A673 (cell line): Measurements from ENCODE around the gene EDNRA. TPM values are rescaled to one million over a fixed set of nuclear protein-coding genes. Genes with fewer than 3 reads are reported as not detected.
A peak's percentile ranks its signal among the peaks of the same experiment; 100 is the strongest.

Experiments used
- BruUV-seq: library from RNA; stranded (reverse); fragments of 400-500 nt; replicated peaks from 2 replicates; lab custom pipeline; 2021; lab: Mats Ljungman, UMichigan
- CTCF ChIA-PET: fragments of 300-600 bp; sonication (Branson Sonifier 250); formaldehyde crosslinking; loops from one replicate; lab custom pipeline; 2022; ENCODE audit warnings: antibody characterized with exemption; lab: Charles Lee
- POLR2A ChIA-PET: fragments of 300-600 bp; sonication (Branson Sonifier 250); formaldehyde crosslinking; loops from one replicate; lab custom pipeline; 2022; ENCODE audit warnings: antibody characterized with exemption; ENCODE audit not compliant: low non-redundant PET; lab: Charles Lee
- DNase-seq: peaks from one replicate; pipeline ENCODE4 v3.0.0-alpha.2; 2015; ENCODE audit warnings: low spot score
- H3K27ac ChIP-seq: fragments of 200-600 bp; sonication (generic); 2 replicates; pipeline ENCODE4 v1.5.1; 2016; ENCODE audit warnings: mixed run types, low read depth, mild to moderate bottlenecking, mixed read lengths, antibody characterized with exemption, low read length; ENCODE audit not compliant: poor library complexity, severe bottlenecking
- H3K27me3 ChIP-seq: fragments of 200-600 bp; sonication (generic); replicated peaks from 2 replicates; pipeline ENCODE4 v1.6.1; 2017; ENCODE audit warnings: mixed run types, low read depth, mild to moderate bottlenecking, mixed read lengths, antibody characterized with exemption, low read length; ENCODE audit not compliant: insufficient read depth, poor library complexity
- H3K36me3 ChIP-seq: fragments of 200-600 bp; sonication (generic); 2 replicates; pipeline ENCODE4 v1.6.1; 2016; ENCODE audit warnings: mixed run types, mild to moderate bottlenecking, mixed read lengths, antibody characterized with exemption, low read length; ENCODE audit not compliant: insufficient read depth, poor library complexity, severe bottlenecking
- H3K4me1 ChIP-seq: fragments of 200-600 bp; sonication (generic); 2 replicates; pipeline ENCODE4 v1.6.1; 2017; ENCODE audit warnings: mixed run types, mild to moderate bottlenecking, mixed read lengths, antibody characterized with exemption, low read length; ENCODE audit not compliant: insufficient read depth, poor library complexity, severe bottlenecking
- H3K4me3 ChIP-seq: fragments of 200-600 bp; sonication (generic); 2 replicates; pipeline ENCODE4 v1.5.1; 2016; ENCODE audit warnings: low read depth, mixed run types, mild to moderate bottlenecking, mixed read lengths, low read length; ENCODE audit not compliant: poor library complexity, severe bottlenecking
- H3K9me3 ChIP-seq: fragments of 200-600 bp; sonication (generic); 2 replicates; pipeline ENCODE4 v1.6.1; 2016; ENCODE audit warnings: mixed run types, low read depth, mild to moderate bottlenecking, mixed read lengths, antibody characterized with exemption, low read length; ENCODE audit not compliant: poor library complexity, severe bottlenecking
- CTCF ChIP-seq: fragments of 300-800, 200-600 bp; sonication (generic); conservative IDR thresholded peaks from 2 replicates; pipeline ENCODE4 v1.5.1; 2017; ENCODE audit warnings: low read depth, mild to moderate bottlenecking, antibody characterized with exemption, low read length, moderate library complexity, mixed read lengths
- EZH2 ChIP-seq: fragments of 200-600 bp; sonication (generic); IDR thresholded peaks from 2 replicates; pipeline ENCODE4 v1.6.1; 2017; ENCODE audit warnings: borderline replicate concordance, low read depth, mild to moderate bottlenecking, mixed read lengths, antibody characterized with exemption, low read length; ENCODE audit not compliant: poor library complexity, severe bottlenecking
- intact Hi-C: fragments of 100-400 bp; cut with micrococcal nuclease; formaldehyde crosslinking; loops from one replicate; pipeline ENCODE4 v1.10.0; 2022; ENCODE audit not compliant: unreplicated experiment
- total RNA-seq: library from RNA; stranded (reverse); gene quantifications from 2 replicates; pipeline ENCODE4 v1.2.3, GENCODE V29; 2021

Gene EDNRA
- total RNA-seq, 1 experiment from 2014 or later = 23.9 TPM

GRCh38 chr4:147547314-147548056, 66.6 kb downstream of the EDNRA start:
- Histone ChIP-seq H3K4me1 (peaks cover 13% of the 10 kb centered on the region), H3K36me3 (no peaks in the 10 kb centered on the region), H3K27me3 (no peaks in the 10 kb centered on the region), H3K4me3 (no peak overlapping the region), H3K9me3 (no peaks in the 10 kb centered on the region), H3K27ac (no peak overlapping the region)
- ChIA-PET POLR2A (no interaction called here), CTCF (no interaction called here)
- no peak for DNase-seq
- no TSS peak for BruUV-seq
- intact Hi-C loops = no loop called here
- no peak for TF ChIP-seq CTCF
- TF ChIP-seq EZH2 = no peak

GRCh38 chr4:147548256-147548655, 67.4 kb downstream of the EDNRA start:
- Histone ChIP-seq H3K36me3 (no peaks in the 10 kb centered on the region), H3K4me1 (peaks cover 13% of the 10 kb centered on the region), H3K4me3 (no peak overlapping the region), H3K9me3 (no peaks in the 10 kb centered on the region), H3K27ac (no peak overlapping the region), H3K27me3 (no peaks in the 10 kb centered on the region)
- POLR2A ChIA-PET = no interaction called here
- TF ChIP-seq CTCF = no peak
- TF ChIP-seq EZH2 = no peak
- intact Hi-C loops = no loop called here
- no peak for DNase-seq
- BruUV-seq = no TSS peak
- CTCF ChIA-PET = interaction anchor here (0.6 kb wide), 1 partner anchor 320 kb away, joined by 7 read pairs; no protein-coding TSS in a partner anchor

- no peaks in the 10 kb centered on the region for H3K27me3 ChIP-seq
- POLR2A ChIA-PET = no interaction called here
- H3K4me3 ChIP-seq = no peak overlapping the region
- no peaks in the 10 kb centered on the region for H3K36me3 ChIP-seq
- H3K4me1 ChIP-seq = peaks cover 13% of the 10 kb centered on the region
- no TSS peak for BruUV-seq
- H3K9me3 ChIP-seq = no peaks in the 10 kb centered on the region
- peak; percentile 90 for DNase-seq
- intact Hi-C loops = no loop called here
- peak overlapping the region; percentile 35 for H3K27ac ChIP-seq
- TF ChIP-seq EZH2 (no peak), CTCF (no peak)
- CTCF ChIA-PET = no interaction called here
Measured at GRCh38 chr4:147550626-147551246, 69.8 kb downstream of the EDNRA start.
